NB4 (cell line): ENCODE data around the gene MANSC4.

Experiments used
- MAX ChIP-seq: IDR thresholded peaks from 2 replicates; pipeline ENCODE4 v1.6.1; 2011; ENCODE audit warnings: low read depth, low read length
- MYC ChIP-seq: IDR thresholded peaks from 2 replicates; pipeline ENCODE4 v1.6.1; 2011; ENCODE audit warnings: low read depth, low read length
- POLR2A ChIP-seq: IDR thresholded peaks from 2 replicates; pipeline ENCODE4 v1.6.1; 2011; ENCODE audit warnings: mild to moderate bottlenecking; ENCODE audit not compliant: insufficient read length; ENCODE audit errors: extremely low read depth
- TF ChIP-seq, protein P1 (sequence below): IDR thresholded peaks from one replicate; pipeline ENCODE4 v1.5.1; 2012; ENCODE audit warnings: low read depth, low read length

DNA sequence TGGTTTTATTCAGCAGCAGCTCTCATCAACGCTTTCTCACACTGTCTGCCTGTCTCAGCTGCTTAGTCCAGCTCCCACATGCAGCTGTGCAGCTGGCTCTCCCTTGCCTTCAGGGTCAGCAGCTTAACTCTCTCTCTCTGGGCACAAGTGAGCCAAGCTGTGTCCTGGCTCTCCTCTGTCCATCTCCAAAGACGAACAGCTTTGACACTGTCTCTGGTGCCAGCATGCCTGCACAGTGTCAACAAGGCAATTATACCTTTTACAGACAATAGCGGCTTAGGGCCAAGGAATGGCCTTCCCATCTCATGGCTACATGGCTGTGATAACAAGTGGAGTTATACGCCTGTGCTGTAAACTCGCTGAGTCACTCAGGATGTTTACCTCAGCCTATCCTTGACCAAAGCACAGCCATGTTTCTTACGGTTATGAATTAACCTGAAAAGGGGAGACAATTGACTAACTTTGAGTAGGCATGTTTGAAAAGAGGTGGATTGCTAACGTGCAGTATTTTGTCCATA lies 38.4 kb upstream of the MANSC4 start:
- TF ChIP-seq POLR2A (no peak), MAX (no peak), MYC (no peak)
- TF ChIP-seq, protein P1, sequence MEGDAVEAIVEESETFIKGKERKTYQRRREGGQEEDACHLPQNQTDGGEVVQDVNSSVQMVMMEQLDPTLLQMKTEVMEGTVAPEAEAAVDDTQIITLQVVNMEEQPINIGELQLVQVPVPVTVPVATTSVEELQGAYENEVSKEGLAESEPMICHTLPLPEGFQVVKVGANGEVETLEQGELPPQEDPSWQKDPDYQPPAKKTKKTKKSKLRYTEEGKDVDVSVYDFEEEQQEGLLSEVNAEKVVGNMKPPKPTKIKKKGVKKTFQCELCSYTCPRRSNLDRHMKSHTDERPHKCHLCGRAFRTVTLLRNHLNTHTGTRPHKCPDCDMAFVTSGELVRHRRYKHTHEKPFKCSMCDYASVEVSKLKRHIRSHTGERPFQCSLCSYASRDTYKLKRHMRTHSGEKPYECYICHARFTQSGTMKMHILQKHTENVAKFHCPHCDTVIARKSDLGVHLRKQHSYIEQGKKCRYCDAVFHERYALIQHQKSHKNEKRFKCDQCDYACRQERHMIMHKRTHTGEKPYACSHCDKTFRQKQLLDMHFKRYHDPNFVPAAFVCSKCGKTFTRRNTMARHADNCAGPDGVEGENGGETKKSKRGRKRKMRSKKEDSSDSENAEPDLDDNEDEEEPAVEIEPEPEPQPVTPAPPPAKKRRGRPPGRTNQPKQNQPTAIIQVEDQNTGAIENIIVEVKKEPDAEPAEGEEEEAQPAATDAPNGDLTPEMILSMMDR: no peak
